ENCODE measurements around the gene KIF3A.
"Not testable (repeated sequence)": the region's sequence is repeated elsewhere in the genome, so short reads cannot be mapped to it uniquely, and the experiment has no call there.

The KIF3A gene

GRCh38 chr5:132708645-132709044, 28.7 kb downstream of the KIF3A start:
- no peak for DNase-seq

DNA sequence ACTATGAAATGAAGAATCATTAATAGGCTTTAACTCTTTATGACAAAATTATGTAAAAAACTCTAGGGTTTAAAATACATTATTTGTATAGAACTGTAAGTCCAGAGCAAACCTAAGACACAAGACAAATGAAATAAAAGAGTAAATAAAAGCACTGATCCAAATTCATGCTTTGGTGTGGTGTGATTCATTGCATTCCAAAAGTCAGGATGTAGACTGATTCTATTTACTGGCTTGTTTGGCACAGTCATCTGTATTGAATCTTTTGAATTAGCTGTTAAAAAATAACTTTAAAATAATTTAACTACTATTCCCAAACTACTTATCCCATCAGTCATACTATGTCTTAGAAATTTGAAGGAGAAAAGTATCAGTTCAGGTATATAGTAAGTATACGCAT, 32.5 kb downstream of the KIF3A start:
- DNase-seq = no peak

DNA sequence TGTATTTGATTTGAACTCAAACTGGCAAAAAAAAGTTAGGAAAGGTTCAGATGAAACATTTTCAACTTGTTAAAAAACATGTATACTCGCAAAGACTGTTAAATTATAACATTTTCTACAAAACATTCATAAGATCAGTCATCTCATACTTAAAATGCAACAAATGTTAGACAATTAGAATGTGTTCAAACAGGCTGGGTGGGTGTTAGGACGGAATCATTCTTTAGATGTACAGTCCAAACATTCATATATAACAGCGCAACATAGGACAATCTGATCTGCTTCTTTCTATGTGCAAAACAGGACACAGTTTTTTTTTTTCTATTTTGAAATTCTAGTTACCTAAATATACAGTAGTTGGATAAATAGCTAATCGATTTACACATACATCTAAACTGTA, 41.4 kb downstream of the KIF3A start:
- no peak for DNase-seq

GRCh38 chr5:132692632-132692967, 44.7 kb downstream of the KIF3A start:
- DNase-seq = no peak

DNA sequence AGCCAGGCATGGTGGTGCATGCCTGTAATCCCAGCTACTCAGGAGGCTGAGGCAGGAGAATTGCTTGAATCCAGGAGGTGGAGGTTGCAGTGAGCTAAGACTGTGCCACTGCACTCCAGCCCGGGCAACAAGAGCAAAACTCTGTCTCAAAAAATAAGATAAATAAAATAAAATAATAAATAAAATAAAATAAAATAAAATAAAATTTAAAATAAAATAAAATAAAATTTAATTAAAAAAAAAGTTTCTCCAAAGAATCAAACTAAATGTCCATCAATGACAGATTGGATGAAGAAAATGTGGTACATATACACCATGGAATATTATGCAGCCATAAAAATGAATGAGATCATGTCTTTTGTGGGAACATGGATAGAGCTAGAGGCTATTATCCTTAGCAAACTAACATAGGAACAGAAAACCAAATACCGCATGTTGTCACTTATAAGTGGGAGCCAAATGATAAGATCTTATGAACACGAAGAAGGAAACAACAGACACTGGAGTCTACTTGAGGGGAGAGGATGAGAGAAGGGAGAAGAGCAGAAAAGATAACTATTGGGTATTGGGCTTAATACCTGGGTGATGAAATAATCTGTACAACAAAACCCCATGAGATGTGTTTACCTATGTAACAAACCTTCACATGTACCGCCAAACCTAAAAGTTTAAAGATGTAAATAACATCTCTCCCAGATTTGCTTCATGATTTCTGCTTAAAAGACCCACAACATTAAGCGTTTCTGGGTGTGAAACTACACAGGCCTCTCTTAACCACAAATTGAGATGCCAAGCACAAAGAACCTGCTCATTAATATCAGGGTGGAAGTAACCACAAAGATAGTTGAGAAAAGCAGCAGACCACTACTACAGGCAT, 45.4 kb downstream of the KIF3A start:
- not testable (repeated sequence) for DNase-seq

DNA sequence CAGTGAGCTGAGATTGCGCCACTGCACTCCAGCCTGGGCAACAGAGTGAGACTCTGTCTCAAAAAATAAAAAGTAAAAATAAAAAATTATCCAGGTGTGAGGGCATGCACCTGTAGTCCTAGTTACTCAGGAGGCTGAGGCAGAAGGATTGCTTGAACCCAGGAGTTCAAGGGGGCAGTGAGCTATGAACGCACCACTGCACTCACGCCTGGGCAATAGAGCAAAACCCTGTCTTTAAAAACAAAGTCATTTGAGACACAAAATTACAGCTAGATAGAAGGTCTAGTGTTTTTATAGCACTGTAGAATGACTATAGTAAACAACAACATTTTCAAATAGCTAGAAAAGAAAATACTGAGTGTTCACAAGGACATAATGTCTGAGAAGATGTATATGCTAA, 47.2 kb downstream of the KIF3A start:
- no peak for DNase-seq

DNA sequence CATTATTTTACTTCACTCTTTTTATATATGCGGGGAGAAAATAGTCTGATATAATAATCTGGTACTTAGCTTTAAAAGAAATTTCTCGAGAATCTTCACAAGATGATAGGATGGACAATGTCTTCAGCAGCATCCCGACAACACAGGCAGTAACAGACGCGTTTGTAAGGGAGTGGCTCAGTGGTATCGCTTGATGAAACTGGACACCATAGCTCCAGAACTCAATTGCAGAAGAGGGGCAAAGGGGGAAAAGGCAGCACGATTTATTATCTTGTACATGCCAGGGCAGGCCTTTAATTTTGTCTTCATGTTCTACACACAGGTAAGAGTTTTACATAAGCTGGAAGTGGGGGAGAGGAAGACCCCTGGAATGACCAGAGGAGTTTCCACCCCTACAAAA, 47.8 kb downstream of the KIF3A start:
- DNase-seq = no peak

GRCh38 chr5:132688536-132689339, 48.6 kb downstream of the KIF3A start:
- DNase-seq = no peak

- DNase-seq = no peak
Measured at GRCh38 chr5:132687995-132688394, 49.4 kb downstream of the KIF3A start.

- no peak for DNase-seq
Measured at GRCh38 chr5:132686193-132686592, 51.2 kb downstream of the KIF3A start.

- no peak for DNase-seq
Measured at GRCh38 chr5:132684922-132685720, 52.2 kb downstream of the KIF3A start.

DNA sequence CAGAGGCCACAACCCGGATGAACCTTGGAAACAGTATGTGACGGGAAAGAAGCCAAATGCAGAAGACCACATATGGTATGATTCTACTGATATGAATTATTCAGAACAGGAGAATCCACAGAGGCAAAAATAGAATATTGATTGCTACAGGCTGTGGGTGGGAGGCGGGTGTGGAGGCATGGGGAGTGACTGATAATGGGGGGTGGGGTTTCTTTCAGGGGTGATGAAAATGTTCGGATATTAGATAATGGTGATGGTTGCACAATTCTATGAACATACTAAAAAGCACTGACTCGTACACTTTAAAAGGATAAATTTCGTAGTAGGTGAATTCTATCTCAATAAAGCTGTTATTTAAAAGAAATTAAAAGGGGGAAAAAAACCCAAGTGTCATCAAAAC, 52.9 kb downstream of the KIF3A start:
- DNase-seq = no peak

DNA sequence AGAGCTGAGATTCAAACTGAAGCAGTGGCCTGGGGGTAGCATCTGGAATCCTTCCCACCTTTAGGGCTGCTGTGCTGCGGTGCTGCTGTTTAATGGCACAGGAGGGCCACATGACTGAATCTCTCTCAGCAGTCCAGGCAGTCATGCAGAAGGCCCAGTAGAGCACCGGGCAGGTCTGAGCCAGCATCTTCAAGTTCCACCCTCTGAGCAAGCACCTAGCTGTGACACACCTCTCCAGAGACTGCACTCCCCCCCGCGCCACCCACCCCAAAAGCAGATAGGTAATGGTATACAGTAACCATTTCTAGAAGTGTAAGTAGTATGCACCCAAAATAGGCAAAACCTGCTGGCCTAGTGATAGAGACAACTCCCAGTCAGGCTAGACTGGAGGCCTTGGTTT, 55.4 kb downstream of the KIF3A start:
- no peak for DNase-seq

GRCh38 chr5:132681476-132681831, 55.9 kb downstream of the KIF3A start:
- no peak for DNase-seq

- DNase-seq = no peak
Measured at GRCh38 chr5:132680780-132681475, 56.4 kb downstream of the KIF3A start.

DNA sequence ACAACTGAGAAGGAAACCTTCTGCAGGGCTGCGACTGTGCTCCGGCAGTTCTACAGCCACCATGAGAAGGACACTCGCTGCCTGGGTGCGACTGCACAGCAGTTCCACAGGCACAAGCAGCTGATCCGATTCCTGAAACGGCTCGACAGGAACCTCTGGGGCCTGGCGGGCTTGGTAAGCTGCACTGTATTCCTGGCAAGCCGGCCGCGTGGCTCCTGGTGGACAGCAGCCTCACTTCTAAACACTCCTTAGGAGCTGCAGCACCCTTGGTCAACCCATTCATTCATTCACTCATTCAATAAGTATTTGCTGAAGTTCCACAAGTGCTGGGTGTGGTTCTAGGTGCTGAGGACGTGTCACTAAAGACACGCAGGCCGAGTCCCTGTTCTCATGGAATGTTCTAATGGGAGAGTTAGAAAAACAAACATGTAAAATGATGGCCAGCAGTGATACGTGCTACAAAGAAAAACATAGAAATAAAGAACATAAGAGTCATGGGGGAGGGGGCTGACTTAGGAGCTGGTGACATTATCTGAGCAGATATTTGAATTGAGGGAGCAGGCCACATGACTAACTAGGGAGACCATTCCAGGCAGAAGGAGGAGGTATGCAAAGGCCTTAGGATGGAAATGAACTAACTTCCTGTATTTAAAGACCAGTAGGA, 57.5 kb downstream of the KIF3A start:
- no peak for DNase-seq

DNA sequence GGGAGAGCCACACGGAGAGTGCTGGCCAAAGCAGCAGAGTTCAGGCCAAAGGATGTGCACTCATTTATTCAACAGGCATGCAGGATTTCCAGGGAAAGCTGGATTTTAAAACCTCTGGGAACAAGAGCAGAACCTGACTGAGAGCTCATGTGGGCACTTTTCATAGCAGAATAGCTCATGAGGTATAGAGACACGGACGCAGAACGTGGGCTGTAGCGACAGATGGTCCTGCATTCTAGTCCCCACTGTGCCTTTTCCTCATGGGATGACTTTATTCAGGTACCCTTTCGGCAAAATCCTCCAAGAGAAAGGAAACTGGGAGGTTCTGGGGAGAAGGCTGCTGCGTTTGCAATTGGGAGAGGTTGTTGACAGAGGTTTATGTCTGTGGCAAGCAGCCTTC, 58.2 kb downstream of the KIF3A start:
- no peak for DNase-seq

DNA sequence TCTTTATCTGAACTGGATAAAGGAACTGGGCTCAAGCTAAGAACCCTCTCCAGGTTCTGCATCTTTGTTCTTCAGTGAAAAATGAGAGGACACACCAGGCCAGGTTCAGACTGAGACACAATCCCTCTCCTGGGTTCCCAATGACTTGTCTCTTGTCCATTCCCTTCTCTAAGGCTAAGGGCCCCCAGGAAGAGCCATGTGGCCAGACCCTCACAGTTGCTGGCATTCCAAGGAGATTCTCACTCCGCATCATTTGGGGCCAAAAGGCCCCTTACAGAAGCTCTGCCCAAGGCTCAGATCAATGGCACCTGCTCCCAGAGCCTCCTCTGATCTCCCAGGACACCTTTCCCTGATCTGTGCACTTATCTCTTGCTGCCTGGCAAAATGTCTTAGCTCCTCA, 58.6 kb downstream of the KIF3A start:
- no peak for DNase-seq

DNA sequence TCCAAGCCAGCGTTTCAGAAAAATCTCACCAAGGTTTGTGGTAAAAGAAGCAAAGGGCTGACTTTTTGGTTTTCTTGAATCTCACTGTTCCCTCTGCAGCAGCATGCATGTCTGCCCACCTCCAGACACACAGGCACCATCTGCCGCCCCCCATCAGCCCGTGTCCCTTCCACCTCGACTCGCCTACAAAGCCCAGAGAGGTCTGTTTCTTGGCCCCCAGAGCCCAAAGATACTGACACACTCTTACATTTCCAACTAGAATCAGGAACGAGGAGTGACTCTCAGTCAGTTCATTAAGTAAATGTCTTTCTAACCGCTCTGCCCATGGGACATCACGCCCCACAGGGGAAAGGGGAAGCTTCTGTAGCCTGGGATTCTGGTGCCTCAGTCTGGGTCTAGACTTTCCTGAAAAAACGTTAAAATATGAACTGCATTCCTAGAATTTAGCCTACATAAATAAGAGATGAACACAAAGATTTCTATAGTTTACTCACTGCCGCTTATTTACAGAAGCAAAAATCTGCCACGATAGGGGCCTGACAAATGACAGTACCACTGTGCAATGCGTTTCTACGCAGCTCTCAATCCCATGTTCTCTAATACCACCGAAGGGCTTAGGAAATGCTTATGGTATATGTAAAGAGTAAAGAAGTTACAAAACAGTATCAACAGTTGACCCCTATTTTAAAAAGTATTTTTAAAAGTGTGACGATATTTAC, 59.5 kb downstream of the KIF3A start:
- no peak for DNase-seq

- DNase-seq = no peak
Measured at GRCh38 chr5:132677191-132677590, 60.2 kb downstream of the KIF3A start.

DNA sequence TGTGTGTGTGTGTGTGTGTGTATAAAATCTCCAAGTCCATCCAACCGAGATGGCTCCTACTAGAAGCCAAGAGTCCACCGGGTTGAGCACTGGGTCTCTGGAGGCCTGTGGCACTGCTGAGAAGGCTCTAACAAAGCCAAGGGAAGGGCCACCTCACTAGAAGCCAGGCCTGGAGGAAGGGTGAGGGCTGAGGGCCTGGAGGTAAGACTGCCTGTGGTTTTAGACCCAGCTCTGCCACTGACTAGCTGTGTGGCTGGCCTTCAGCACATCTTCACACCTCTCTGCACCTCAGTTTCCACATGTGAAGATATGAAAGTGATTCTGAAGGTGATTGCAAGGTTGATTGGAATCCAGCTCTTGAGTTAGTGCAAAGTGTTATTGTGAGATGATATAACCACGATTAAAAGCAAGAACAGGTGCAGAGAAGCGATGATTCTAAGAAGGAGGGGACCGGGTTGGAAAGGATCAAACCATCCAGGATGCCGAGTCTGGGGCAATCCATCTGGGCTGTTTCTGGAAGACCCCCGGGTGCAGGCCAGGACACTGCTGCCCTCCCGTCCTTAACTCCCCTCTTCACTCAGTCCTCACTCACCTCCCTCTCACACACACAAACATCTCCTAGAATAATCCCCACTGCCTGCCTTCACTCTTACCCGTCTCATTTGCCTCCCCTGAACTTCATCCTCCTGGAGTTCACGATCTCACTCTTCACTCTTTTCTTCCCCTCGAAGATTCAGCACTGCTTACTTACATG, 61.2 kb downstream of the KIF3A start:
- no peak for DNase-seq

Measured in activated CD4-positive, alpha-beta T cell treated with anti-CD3 and anti-CD28 coated beads for 1 hour (primary cell).